Measurements from ENCODE around the gene ASB18.

Gene ASB18

GRCh38 chr2:236259371-236259770 is 4.8 kb downstream of the ASB18 start:
- TF ChIP-seq, protein P1, sequence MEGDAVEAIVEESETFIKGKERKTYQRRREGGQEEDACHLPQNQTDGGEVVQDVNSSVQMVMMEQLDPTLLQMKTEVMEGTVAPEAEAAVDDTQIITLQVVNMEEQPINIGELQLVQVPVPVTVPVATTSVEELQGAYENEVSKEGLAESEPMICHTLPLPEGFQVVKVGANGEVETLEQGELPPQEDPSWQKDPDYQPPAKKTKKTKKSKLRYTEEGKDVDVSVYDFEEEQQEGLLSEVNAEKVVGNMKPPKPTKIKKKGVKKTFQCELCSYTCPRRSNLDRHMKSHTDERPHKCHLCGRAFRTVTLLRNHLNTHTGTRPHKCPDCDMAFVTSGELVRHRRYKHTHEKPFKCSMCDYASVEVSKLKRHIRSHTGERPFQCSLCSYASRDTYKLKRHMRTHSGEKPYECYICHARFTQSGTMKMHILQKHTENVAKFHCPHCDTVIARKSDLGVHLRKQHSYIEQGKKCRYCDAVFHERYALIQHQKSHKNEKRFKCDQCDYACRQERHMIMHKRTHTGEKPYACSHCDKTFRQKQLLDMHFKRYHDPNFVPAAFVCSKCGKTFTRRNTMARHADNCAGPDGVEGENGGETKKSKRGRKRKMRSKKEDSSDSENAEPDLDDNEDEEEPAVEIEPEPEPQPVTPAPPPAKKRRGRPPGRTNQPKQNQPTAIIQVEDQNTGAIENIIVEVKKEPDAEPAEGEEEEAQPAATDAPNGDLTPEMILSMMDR (IDR thresholded peaks at IDR 0.05; ENCODE audit: low read depth, low read length) = no peak
- peaks cover 26% of the 10 kb centered on the region for H3K27me3 ChIP-seq
- no peaks in the 10 kb centered on the region for H3K9me3 ChIP-seq
- H3K4me1 ChIP-seq = no peaks in the 10 kb centered on the region
- no peak overlapping the region for H3K4me3 ChIP-seq (ENCODE audit: low read depth, low read length)
- no peaks in the 10 kb centered on the region for H3K36me3 ChIP-seq
- no peak for DNase-seq

- no peak for DNase-seq
- Histone ChIP-seq H3K36me3 (no peaks in the 10 kb centered on the region), H3K27me3 (peaks cover 15% of the 10 kb centered on the region), H3K4me3 (ENCODE audit: low read depth, low read length) (no peak overlapping the region), H3K9me3 (no peaks in the 10 kb centered on the region), H3K4me1 (no peaks in the 10 kb centered on the region)
- TF ChIP-seq, protein P1 (IDR thresholded peaks at IDR 0.05; ENCODE audit: low read depth, low read length) = no peak
Measured at GRCh38 chr2:236257575-236257974, 6.6 kb downstream of the ASB18 start.

DNA sequence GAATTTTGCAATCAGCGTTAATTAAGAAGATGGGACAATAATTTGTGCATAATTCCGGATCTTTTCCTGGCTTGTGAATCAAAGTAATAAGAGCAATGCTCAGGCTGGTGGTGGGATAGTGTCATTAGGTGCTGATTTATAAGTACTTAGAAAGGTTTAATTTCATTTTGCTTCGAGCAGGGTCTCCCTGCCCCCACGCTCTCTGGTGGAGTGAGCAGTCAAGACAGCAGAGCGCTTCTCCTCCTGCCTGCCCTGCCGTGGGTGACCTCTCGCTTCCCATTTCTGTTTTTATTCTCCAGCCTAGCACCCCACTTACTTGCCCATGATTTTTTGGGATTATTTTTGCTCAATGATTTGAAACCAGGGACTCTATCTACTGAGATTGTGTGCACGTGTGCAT is 7.1 kb downstream of the ASB18 start:
- peaks cover 15% of the 10 kb centered on the region for H3K27me3 ChIP-seq
- H3K4me3 ChIP-seq (ENCODE audit: low read depth, low read length) = no peak overlapping the region
- H3K36me3 ChIP-seq = no peaks in the 10 kb centered on the region
- no peaks in the 10 kb centered on the region for H3K9me3 ChIP-seq
- DNase-seq = no peak
- no peaks in the 10 kb centered on the region for H3K4me1 ChIP-seq
- TF ChIP-seq, protein P1 (IDR thresholded peaks at IDR 0.05; ENCODE audit: low read depth, low read length) = no peak

- TF ChIP-seq, protein P1 (IDR thresholded peaks at IDR 0.05; ENCODE audit: low read depth, low read length) = no peak
- DNase-seq = no peak
- no peaks in the 10 kb centered on the region for H3K4me1 ChIP-seq
- H3K27me3 ChIP-seq = peaks cover 15% of the 10 kb centered on the region
- H3K4me3 ChIP-seq (ENCODE audit: low read depth, low read length) = no peak overlapping the region
- H3K36me3 ChIP-seq = no peaks in the 10 kb centered on the region
- no peaks in the 10 kb centered on the region for H3K9me3 ChIP-seq
Measured at GRCh38 chr2:236256366-236256985, 7.7 kb downstream of the ASB18 start.

DNA sequence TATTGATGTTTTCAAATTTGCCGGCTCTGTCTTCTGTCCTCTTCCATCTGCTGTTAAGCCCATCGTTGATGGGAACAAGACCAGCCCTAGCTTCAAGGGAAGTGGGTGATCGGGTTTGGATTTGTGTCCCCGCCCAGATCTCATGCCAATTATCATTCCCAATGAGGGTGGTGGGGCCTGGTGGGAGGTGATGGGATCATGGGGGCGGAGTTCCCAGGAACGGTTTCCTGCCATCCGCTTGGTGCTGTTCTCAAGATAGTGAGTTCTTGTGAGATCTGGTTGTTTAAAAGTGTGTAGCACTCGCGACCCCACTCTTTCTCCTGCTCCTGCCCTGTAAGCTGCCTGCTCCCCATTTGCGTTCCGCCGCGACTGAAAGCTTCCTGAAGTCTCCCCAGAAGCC is 9.5 kb downstream of the ASB18 start:
- H3K36me3 ChIP-seq = no peaks in the 10 kb centered on the region
- no peaks in the 10 kb centered on the region for H3K9me3 ChIP-seq
- TF ChIP-seq, protein P1 (IDR thresholded peaks at IDR 0.05; ENCODE audit: low read depth, low read length) = no peak
- H3K4me1 ChIP-seq = no peaks in the 10 kb centered on the region
- peaks cover 31% of the 10 kb centered on the region for H3K27me3 ChIP-seq
- no peak overlapping the region for H3K4me3 ChIP-seq (ENCODE audit: low read depth, low read length)
- DNase-seq = no peak

GRCh38 chr2:236254001-236254400 is 10.2 kb downstream of the ASB18 start:
- Histone ChIP-seq H3K27me3 (peaks cover 36% of the 10 kb centered on the region), H3K4me1 (no peaks in the 10 kb centered on the region), H3K9me3 (no peaks in the 10 kb centered on the region), H3K36me3 (no peaks in the 10 kb centered on the region), H3K4me3 (ENCODE audit: low read depth, low read length) (no peak overlapping the region)
- no peak for DNase-seq
- TF ChIP-seq, protein P1 (IDR thresholded peaks at IDR 0.05; ENCODE audit: low read depth, low read length) = no peak
